Testis (tissue), 3 donors: ENCODE data around the gene RNASE8. TPM values are rescaled to one million over a fixed set of nuclear protein-coding genes. Genes with fewer than 3 reads are reported as not detected.

ENCODE experiments used
- DNase-seq: peaks from one replicate; pipeline ENCODE4 v3.0.0-alpha.2; 2019
- H3K27ac ChIP-seq, 2 donors: fragments of 200-600 bp; sonication (generic); one replicate each; pipeline ENCODE4 v1.5.1; 2019
- H3K27me3 ChIP-seq: fragments of 200-600 bp; sonication (generic); one replicate; pipeline ENCODE4 v1.5.1; 2019
- H3K36me3 ChIP-seq: fragments of 200-600 bp; sonication (generic); one replicate; pipeline ENCODE4 v1.5.1; 2017; ENCODE audit warnings: low read depth; ENCODE audit errors: missing control alignments
- H3K4me1 ChIP-seq: fragments of 200-600 bp; sonication (generic); one replicate; pipeline ENCODE4 v1.5.1; 2019
- H3K4me3 ChIP-seq, 2 donors: fragments of 200-600 bp; sonication (generic); one replicate each; pipeline ENCODE4 v1.5.1; 2017 to 2019
- H3K9me3 ChIP-seq: fragments of 200-600 bp; sonication (generic); one replicate; pipeline ENCODE4 v1.5.1; 2017
- CTCF ChIP-seq, 3 experiments: fragments of 450-650 bp in 2 of 3; fragments of 200-600 bp in 1 of 3; sonication (generic) in 1 of 3; IDR thresholded peaks; one replicate each; pipeline ENCODE4 v1.5.1; 2016 to 2019; ENCODE audit warnings: antibody characterized with exemption in 3 of 3, mild to moderate bottlenecking in 2 of 3, moderate library complexity in 1 of 3
- POLR2A ChIP-seq: fragments of 450-650 bp; IDR thresholded peaks from one replicate; pipeline ENCODE4 v1.6.1; 2017; ENCODE audit warnings: antibody characterized with exemption, mild to moderate bottlenecking, moderate library complexity
- WGBS, 2 donors: methylation state at CpG; one replicate each; pipeline ENCODE4 v1.1.5; 2018; 5-methylcytosine and 5-hydroxymethylcytosine counted together
- intact Hi-C: fragments of 100-400 bp; cut with DNase I; formaldehyde crosslinking; loops from one replicate; pipeline ENCODE4 v1.15.1; 2023; ENCODE audit warnings: low total_unique reads
- polyA plus RNA-seq: library from polyadenylated mRNA; stranded (reverse); fragments of 350-450 nt; fragmentation: Illumina TruSeq; extraction: RNeasy Lipid Tissue Mini Kit (QIAGEN cat#74804); gene quantifications from one replicate; pipeline ENCODE4 v1.2.3, GENCODE V29; 2014; ENCODE audit warnings: low read depth, low replicate concordance; ENCODE audit not compliant: insufficient read depth
- total RNA-seq, 2 donors: library from RNA; depleted of rRNA; stranded (reverse); fragments of >200 nt; gene quantifications; one replicate each; pipeline ENCODE4 v1.2.3, GENCODE V29; 2016

Gene RNASE8
- total and polyA plus RNA-seq, 3 donors from 2014 or later = not detected

- H3K9me3 ChIP-seq = no peaks in the 10 kb centered on the region
- no peak for TF ChIP-seq CTCF (IDR thresholded peaks at IDR 0.05)
- no peak overlapping the region for H3K4me3 ChIP-seq
- no peak overlapping the region for H3K27ac ChIP-seq
- no peaks in the 10 kb centered on the region for H3K36me3 ChIP-seq
- no peaks in the 10 kb centered on the region for H3K27me3 ChIP-seq
- DNase-seq = peak; percentile 71
- intact Hi-C loops = no loop called here
- H3K4me1 ChIP-seq = peaks cover 13% of the 10 kb centered on the region
- 47 to 49% methylated on average over 2 of the region's 2 CpGs for WGBS, 2 donors
Measured at GRCh38 chr14:21048638-21049037, 9.0 kb upstream of the RNASE8 start.

GRCh38 chr14:21049271-21049673 is 8.3 kb upstream of the RNASE8 start:
- Histone ChIP-seq H3K27me3 (no peaks in the 10 kb centered on the region), H3K9me3 (no peaks in the 10 kb centered on the region), H3K4me1 (peaks cover 13% of the 10 kb centered on the region), H3K36me3 (no peaks in the 10 kb centered on the region), H3K27ac (no peak overlapping the region), H3K4me3 (no peak overlapping the region)
- intact Hi-C loops = no loop called here
- 46 to 57% methylated on average over 3 of the region's 3 CpGs for WGBS, 2 donors
- TF ChIP-seq POLR2A (no peak), CTCF (IDR thresholded peaks at IDR 0.05) (no peak)
- no peak for DNase-seq

- peaks cover 13% of the 10 kb centered on the region for H3K4me1 ChIP-seq
- 89% methylated on average over 3 of the region's 3 CpGs for WGBS, 2 donors
- H3K36me3 ChIP-seq = no peaks in the 10 kb centered on the region
- intact Hi-C loops = no loop called here
- H3K9me3 ChIP-seq = no peaks in the 10 kb centered on the region
- TF ChIP-seq CTCF (IDR thresholded peaks at IDR 0.05) (no peak), POLR2A (no peak)
- no peak for DNase-seq
- H3K27me3 ChIP-seq = no peaks in the 10 kb centered on the region
- no peak overlapping the region for H3K4me3 ChIP-seq
- no peak overlapping the region for H3K27ac ChIP-seq
Measured at GRCh38 chr14:21050597-21050996, 7.0 kb upstream of the RNASE8 start.

GRCh38 chr14:21053184-21054122 is 4.2 kb upstream of the RNASE8 start:
- Histone ChIP-seq H3K4me3 (no peak overlapping the region), H3K9me3 (no peaks in the 10 kb centered on the region), H3K27me3 (no peaks in the 10 kb centered on the region), H3K4me1 (peaks cover 10% of the 10 kb centered on the region), H3K36me3 (no peaks in the 10 kb centered on the region), H3K27ac (no peak overlapping the region)
- intact Hi-C loops = no loop called here
- no peak for DNase-seq
- TF ChIP-seq CTCF (IDR thresholded peaks at IDR 0.05) (no peak), POLR2A (no peak)
- WGBS, 2 donors = 80 to 86% methylated on average over 15 to 20 of the region's 20 CpGs
